ENCODE results near the gene COLEC11. TPM values are rescaled to one million over a fixed set of nuclear protein-coding genes. Genes with fewer than 3 reads are reported as not detected.

Gene COLEC11
- total RNA-seq, 1 experiment from 2014 or later = not detected

DNA sequence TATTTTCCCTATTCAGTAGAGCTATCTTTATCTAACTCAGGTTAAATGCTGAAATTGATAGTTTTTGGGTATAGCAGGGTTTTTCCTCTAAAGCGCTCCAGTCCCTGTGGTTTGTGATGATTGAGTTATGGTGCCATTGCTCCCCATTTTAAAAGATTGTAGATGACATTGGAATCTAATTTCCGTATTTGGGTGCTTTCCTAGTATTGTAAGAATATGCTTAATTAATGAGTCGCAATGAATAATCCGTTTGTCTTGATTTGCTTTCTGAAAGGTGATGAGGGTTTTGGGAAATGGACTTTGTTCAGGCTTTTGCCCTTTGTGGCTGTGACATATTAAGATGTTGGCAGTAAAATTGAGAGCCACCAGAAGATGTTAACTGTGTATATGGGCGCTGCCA, 15.9 kb upstream of the COLEC11 start:
- H3K27ac ChIP-seq (ENCODE audit: low read length) = no peak overlapping the region
- H4K20me1 ChIP-seq (ENCODE audit: insufficient read depth, low read depth, low read length) = peaks cover 53% of the 10 kb centered on the region
- peaks cover 42% of the 10 kb centered on the region for H3K4me1 ChIP-seq (ENCODE audit: low read length)
- no peak overlapping the region for H3K9ac ChIP-seq (ENCODE audit: low read length)
- H3K36me3 ChIP-seq (ENCODE audit: insufficient read depth, low read length) = peaks cover 63% of the 10 kb centered on the region
- H3K9me2 ChIP-seq (replicated peaks; ENCODE audit: insufficient read depth, low read length) = no peaks in the 10 kb centered on the region
- H3K4me2 ChIP-seq (ENCODE audit: low read depth, low read length, poor library complexity, severe bottlenecking) = no peak overlapping the region
- no peaks in the 10 kb centered on the region for H3K27me3 ChIP-seq (ENCODE audit: low read length)
- peaks cover 45% of the 10 kb centered on the region for H3K79me2 ChIP-seq (ENCODE audit: low read length)
- H3K9me3 ChIP-seq (ENCODE audit: low read length) = no peaks in the 10 kb centered on the region
- H3K4me3 ChIP-seq (ENCODE audit: low read length) = no peak overlapping the region
- no peak for DNase-seq
- no peak overlapping the region for H2AFZ ChIP-seq (ENCODE audit: low read length)

DNA sequence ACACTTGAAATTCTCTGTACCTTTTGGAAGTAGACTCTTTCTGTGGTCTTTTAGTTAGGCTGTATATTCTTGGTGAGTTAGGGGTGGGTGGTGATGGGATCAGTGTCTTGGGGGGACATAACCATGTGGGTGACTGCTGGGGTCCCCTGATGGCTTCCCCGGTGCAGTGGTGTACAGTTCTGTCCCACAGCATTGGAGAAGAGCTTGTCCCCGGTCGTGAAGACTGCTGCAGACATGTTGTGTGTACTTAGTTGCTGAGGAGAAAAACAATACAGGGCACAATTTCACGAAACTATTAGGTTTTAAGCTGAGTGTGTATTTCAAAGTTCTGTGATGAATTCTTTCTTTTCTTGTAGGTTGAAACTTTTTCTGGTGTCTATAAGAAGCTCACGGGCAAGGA, 14.5 kb upstream of the COLEC11 start:
- DNase-seq = no peak
- Histone ChIP-seq H4K20me1 (ENCODE audit: insufficient read depth, low read depth, low read length) (peaks cover 53% of the 10 kb centered on the region), H3K4me2 (ENCODE audit: low read depth, low read length, poor library complexity, severe bottlenecking) (no peak overlapping the region), H3K4me3 (ENCODE audit: low read length) (no peak overlapping the region), H3K4me1 (ENCODE audit: low read length) (peaks cover 36% of the 10 kb centered on the region), H3K27me3 (ENCODE audit: low read length) (no peaks in the 10 kb centered on the region), H2AFZ (ENCODE audit: low read length) (no peak overlapping the region), H3K79me2 (ENCODE audit: low read length) (peaks cover 41% of the 10 kb centered on the region), H3K9ac (ENCODE audit: low read length) (no peak overlapping the region), H3K27ac (ENCODE audit: low read length) (no peak overlapping the region), H3K9me2 (replicated peaks; ENCODE audit: insufficient read depth, low read length) (no peaks in the 10 kb centered on the region), H3K9me3 (ENCODE audit: low read length) (no peaks in the 10 kb centered on the region), H3K36me3 (ENCODE audit: insufficient read depth, low read length) (peaks cover 63% of the 10 kb centered on the region)

DNA sequence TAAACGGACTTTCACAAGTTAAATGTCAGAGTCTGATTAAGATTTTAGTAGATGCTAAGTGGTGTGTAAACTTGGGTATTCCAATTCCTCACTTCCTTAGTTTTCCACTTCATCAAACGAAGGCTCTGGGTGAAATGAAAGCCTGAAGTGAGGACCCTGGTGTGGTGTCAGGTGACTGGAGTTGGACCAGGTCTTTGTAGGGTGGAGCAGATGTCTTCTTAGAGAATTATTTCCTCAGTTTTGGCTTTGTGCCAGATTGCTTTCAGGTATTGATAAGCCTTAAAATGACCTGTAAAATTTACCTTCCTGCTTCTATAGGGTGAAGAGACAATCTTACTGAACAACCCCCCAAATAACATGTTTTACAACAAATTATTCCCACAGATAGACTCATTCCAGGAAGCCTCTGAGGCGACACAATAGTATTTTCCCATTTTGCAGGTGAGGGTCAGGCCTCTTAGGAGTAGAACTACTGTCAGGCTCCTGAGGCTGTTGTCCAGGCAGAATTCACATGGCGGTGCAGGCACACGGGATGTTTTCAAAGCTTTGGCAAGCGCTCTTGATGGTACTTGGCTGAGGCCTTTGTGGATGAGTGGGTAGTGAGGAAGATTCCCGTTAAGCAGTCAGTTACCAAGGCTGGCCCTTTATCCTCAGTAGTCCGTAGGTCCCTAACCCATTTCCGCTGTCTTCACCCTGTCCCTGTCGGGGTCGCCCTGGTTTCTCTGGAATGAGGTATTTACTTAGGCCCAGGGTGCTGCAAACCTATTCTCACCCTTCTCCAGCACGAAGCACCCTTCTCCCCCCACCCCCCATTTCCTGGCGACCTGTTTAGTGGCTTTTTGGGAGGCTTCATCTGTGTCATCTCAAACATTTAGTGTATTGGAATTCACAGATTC, 13.3 kb upstream of the COLEC11 start:
- Histone ChIP-seq H3K36me3 (ENCODE audit: insufficient read depth, low read length) (peaks cover 52% of the 10 kb centered on the region), H4K20me1 (ENCODE audit: insufficient read depth, low read depth, low read length) (peaks cover 42% of the 10 kb centered on the region), H3K9me2 (replicated peaks; ENCODE audit: insufficient read depth, low read length) (no peaks in the 10 kb centered on the region), H3K27me3 (ENCODE audit: low read length) (no peaks in the 10 kb centered on the region), H3K9me3 (ENCODE audit: low read length) (no peaks in the 10 kb centered on the region), H3K79me2 (ENCODE audit: low read length) (peaks cover 29% of the 10 kb centered on the region), H3K4me3 (ENCODE audit: low read length) (no peak overlapping the region), H3K4me2 (ENCODE audit: low read depth, low read length, poor library complexity, severe bottlenecking) (no peak overlapping the region), H3K4me1 (ENCODE audit: low read length) (peaks cover 30% of the 10 kb centered on the region), H2AFZ (ENCODE audit: low read length) (no peak overlapping the region), H3K9ac (ENCODE audit: low read length) (no peak overlapping the region), H3K27ac (ENCODE audit: low read length) (no peak overlapping the region)
- DNase-seq = peak; percentile 53

DNA sequence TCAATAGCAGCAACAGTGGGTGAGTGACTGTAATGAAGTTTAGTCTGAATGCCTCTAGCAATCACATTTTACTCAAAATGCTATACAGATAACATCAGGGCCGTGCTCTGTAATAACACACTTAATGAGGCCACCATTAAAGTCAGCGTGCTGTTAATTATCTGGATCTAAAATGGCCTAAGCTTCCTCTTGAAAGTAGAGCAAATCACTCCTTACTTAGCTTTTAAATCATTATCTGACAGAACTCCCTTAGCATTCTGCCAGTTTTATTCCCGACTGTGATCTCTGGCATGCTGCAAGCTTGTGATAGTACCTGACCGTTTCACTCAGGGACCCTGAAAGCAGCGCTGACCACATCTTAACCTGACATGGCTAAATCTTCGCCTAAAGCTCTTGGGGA, 10.8 kb upstream of the COLEC11 start:
- Histone ChIP-seq H3K27me3 (ENCODE audit: low read length) (no peaks in the 10 kb centered on the region), H3K79me2 (ENCODE audit: low read length) (peaks cover 5% of the 10 kb centered on the region; the same call in 1 of the 2 replicates), H4K20me1 (ENCODE audit: insufficient read depth, low read depth, low read length) (peaks cover 18% of the 10 kb centered on the region), H3K9me3 (ENCODE audit: low read length) (no peaks in the 10 kb centered on the region), H3K9ac (ENCODE audit: low read length) (no peak overlapping the region), H3K27ac (ENCODE audit: low read length) (no peak overlapping the region), H3K4me2 (ENCODE audit: low read depth, low read length, poor library complexity, severe bottlenecking) (no peak overlapping the region), H2AFZ (ENCODE audit: low read length) (no peak overlapping the region), H3K4me1 (ENCODE audit: low read length) (peaks cover 5% of the 10 kb centered on the region; the same call in 1 of the 2 replicates), H3K4me3 (ENCODE audit: low read length) (no peak overlapping the region), H3K9me2 (replicated peaks; ENCODE audit: insufficient read depth, low read length) (no peaks in the 10 kb centered on the region), H3K36me3 (ENCODE audit: insufficient read depth, low read length) (peaks cover 28% of the 10 kb centered on the region)
- no peak for DNase-seq

DNA sequence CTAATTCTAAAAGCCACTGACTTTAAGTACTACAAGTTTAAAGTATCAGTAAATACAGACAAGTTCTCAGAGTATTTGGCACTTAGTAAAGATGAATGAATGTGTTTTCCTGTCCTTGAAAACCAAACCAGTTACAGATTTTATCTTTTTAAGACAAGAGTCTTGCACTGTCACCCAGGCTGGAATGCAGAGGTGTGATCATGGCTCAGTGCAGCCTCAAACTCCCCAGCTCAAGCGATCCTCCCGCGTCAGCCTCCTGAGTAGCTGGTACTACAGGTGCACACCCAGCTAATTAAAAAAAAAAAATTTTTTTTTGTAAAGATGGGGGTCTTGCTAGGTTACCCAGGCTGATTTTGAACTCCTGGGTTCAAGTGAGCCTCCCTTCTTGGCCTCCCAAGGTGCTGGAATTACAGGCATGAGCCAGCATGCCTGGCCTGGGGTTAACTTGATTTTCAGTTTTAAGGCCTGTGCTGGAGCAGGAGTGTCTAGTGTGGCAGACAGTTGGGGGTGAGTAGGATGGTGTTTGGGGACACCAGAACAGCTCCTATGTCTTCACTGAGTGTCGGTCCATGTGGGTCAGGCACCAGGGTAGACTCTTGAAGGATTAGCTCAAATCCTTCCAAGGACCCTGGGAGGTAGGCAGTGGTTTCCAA, 10.2 kb upstream of the COLEC11 start:
- DNase-seq = no peak
- no peaks in the 10 kb centered on the region for H3K27me3 ChIP-seq (ENCODE audit: low read length)
- peaks cover 21% of the 10 kb centered on the region; the same call in 1 of the 2 replicates for H3K36me3 ChIP-seq (ENCODE audit: insufficient read depth, low read length)
- H3K9me3 ChIP-seq (ENCODE audit: low read length) = no peaks in the 10 kb centered on the region
- H3K9ac ChIP-seq (ENCODE audit: low read length) = no peak overlapping the region
- no peaks in the 10 kb centered on the region for H3K9me2 ChIP-seq (replicated peaks; ENCODE audit: insufficient read depth, low read length)
- no peaks in the 10 kb centered on the region for H3K4me1 ChIP-seq (ENCODE audit: low read length)
- no peak overlapping the region for H2AFZ ChIP-seq (ENCODE audit: low read length)
- H3K27ac ChIP-seq (ENCODE audit: low read length) = no peak overlapping the region
- no peak overlapping the region for H3K4me3 ChIP-seq (ENCODE audit: low read length)
- H4K20me1 ChIP-seq (ENCODE audit: insufficient read depth, low read depth, low read length) = peaks cover 11% of the 10 kb centered on the region; the same call in 1 of the 2 replicates
- H3K4me2 ChIP-seq (ENCODE audit: low read depth, low read length, poor library complexity, severe bottlenecking) = no peak overlapping the region
- H3K79me2 ChIP-seq (ENCODE audit: low read length) = no peaks in the 10 kb centered on the region

DNA sequence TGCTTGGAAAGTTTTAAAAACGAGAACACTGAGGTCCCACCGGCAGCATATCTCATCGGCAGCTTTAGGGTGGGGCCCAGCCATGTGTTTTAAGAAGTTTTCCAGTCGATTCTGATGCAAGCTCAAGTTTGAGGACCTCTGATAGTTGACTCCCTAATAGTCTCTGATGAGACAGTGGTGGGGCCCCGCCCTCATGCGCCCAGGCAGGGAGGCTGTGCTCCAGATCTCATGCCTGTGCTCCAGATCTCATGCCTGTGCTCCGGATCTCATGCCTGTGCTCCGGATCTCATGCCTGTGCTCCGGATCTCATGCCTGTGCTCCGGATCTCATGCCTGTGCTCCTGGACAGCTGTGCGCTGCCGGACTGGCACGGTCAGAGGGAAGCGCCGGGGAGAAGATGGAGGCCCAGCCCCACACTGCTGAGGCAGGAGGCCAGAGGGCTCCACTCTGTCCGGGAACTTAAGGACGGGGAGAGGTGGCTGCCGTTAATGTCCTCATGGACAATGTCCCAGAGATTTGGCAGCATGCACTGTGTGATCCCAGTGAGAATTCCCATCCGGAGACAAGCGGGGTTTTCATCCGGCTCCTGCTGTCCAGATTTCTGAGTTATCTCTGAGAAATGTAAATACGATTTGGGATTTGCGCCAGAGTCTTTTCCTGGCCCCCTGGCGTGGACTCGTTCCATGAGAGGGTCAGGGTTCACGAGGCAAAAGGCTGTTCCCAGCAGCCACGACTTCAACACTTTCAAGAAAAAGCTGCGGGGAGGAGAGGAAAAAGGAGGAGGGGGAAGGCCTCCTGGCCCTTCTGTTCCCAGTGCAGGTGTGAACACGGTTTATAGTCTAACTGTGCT, 9.4 kb upstream of the COLEC11 start:
- no peaks in the 10 kb centered on the region for H3K4me1 ChIP-seq (ENCODE audit: low read length)
- H3K4me3 ChIP-seq (ENCODE audit: low read length) = no peak overlapping the region
- no peak overlapping the region for H3K27ac ChIP-seq (ENCODE audit: low read length)
- H4K20me1 ChIP-seq (ENCODE audit: insufficient read depth, low read depth, low read length) = 0 out of 2 replicates have a peak, but pooled peaks cover 8% of the 10 kb centered on the region
- no peak overlapping the region for H2AFZ ChIP-seq (ENCODE audit: low read length)
- H3K79me2 ChIP-seq (ENCODE audit: low read length) = no peaks in the 10 kb centered on the region
- peaks cover 14% of the 10 kb centered on the region; the same call in 1 of the 2 replicates for H3K36me3 ChIP-seq (ENCODE audit: insufficient read depth, low read length)
- no peaks in the 10 kb centered on the region for H3K27me3 ChIP-seq (ENCODE audit: low read length)
- no peak overlapping the region for H3K4me2 ChIP-seq (ENCODE audit: low read depth, low read length, poor library complexity, severe bottlenecking)
- H3K9ac ChIP-seq (ENCODE audit: low read length) = no peak overlapping the region
- no peaks in the 10 kb centered on the region for H3K9me2 ChIP-seq (replicated peaks; ENCODE audit: insufficient read depth, low read length)
- H3K9me3 ChIP-seq (ENCODE audit: low read length) = no peaks in the 10 kb centered on the region
- DNase-seq = no peak

DNA sequence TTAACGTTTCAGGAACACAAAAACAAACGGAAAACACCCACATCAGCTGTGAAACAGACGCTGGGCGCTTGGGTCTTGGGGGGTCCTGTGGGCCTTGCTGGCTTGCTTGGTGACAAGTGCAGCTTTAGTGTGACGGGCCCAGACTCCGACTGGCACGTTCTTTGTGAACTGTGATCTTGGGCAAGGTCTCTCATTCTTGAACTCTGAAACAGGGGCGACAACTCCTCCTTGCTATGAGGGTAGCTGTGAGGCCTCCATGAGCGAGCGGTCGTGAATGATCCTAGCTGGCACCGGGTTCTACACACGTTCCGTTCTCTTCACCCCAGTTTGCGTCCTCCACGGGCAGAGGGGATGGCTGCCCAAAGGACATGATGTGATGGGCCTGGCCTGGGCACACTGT, 8.7 kb upstream of the COLEC11 start:
- Histone ChIP-seq H3K36me3 (ENCODE audit: insufficient read depth, low read length) (peaks cover 9% of the 10 kb centered on the region; the same call in 1 of the 2 replicates), H3K79me2 (ENCODE audit: low read length) (no peaks in the 10 kb centered on the region), H3K9me2 (replicated peaks; ENCODE audit: insufficient read depth, low read length) (no peaks in the 10 kb centered on the region), H3K9me3 (ENCODE audit: low read length) (no peaks in the 10 kb centered on the region), H4K20me1 (ENCODE audit: insufficient read depth, low read depth, low read length) (0 out of 2 replicates have a peak, but pooled peaks cover 6% of the 10 kb centered on the region), H3K4me3 (ENCODE audit: low read length) (no peak overlapping the region), H3K27ac (ENCODE audit: low read length) (no peak overlapping the region), H3K4me2 (ENCODE audit: low read depth, low read length, poor library complexity, severe bottlenecking) (no peak overlapping the region), H3K9ac (ENCODE audit: low read length) (no peak overlapping the region), H3K27me3 (ENCODE audit: low read length) (no peaks in the 10 kb centered on the region), H3K4me1 (ENCODE audit: low read length) (no peaks in the 10 kb centered on the region), H2AFZ (ENCODE audit: low read length) (no peak overlapping the region)
- DNase-seq = no peak
